Putamen (tissue), 1 donor: ENCODE results near the gene MRPL46.
"Not testable (repeated sequence)": the region's sequence is repeated elsewhere in the genome, so short reads cannot be mapped to it uniquely, and the experiment has no call there.

Source experiments
- DNase-seq: peaks from one replicate; pipeline ENCODE4 v3.0.0-alpha.2; 2016; ENCODE audit warnings: low spot score

MRPL46 gene

GRCh38 chr15:88477904-88478303 lies 10.7 kb upstream of the MRPL46 start:
- DNase-seq, result no peak

DNA sequence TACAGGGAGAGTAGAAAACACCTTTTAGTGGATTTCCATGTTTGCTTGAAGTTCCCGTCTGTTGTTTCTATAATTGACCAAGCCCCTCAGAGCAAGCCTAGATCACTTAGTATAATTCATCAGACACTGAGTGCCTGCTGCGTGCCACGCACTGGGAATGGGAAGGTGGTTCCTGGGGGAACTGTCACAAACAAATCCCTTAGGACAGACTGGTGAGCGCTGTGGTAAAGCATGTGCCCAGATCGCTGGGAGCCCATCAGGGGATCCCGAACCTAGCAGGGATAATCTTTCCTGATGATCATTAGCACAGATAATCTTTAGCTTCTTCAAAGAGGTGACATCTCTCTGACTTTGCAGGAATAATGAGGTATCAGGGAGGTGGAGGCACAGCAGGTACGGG lies 9.9 kb upstream of the MRPL46 start:
- DNase-seq, result no peak

DNA sequence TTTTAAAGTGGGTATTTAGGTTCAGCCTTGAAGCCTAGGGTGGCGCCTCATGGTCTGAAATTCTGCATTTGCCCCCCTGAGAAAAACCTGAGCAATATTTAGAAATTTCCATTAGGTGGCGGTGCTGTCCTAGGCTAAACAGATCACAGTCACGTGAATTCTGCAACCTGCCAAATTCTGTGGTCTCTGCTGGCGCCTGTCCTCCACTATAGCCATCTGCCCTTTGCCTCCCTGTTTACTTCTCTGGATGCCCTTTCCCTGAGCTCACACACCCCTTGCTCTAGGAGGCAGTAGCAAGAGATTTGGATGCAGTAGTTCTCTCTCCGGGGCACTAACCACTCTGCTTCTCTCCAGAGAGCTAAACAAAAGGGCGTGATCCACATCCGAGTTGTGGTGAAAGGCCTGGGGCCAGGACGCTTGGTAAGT lies 9.5 kb upstream of the MRPL46 start:
- DNase-seq, result peak; percentile 59

- DNase-seq, result not testable (repeated sequence)
Measured at GRCh38 chr15:88473661-88474293, 6.6 kb upstream of the MRPL46 start.

DNA sequence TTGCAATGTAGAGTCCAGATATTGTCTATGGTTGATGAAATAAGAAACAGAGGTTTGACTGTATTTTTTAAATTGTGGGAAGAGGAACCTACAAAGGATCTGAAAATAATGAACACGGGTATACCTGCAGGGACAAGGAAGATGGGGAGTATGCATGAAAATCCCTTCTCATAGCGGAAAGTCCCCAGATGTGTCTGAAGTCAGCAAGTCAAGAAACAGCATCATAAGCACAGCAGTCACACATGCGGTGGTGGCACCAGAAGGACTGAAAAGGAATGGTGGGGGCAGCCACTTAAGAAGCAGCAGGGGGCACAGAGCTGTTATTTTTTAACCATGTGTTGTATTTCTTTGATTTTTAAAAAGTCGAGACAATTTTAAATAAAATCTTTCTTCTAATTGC lies 5.0 kb upstream of the MRPL46 start:
- DNase-seq, result no peak

GRCh38 chr15:88470625-88471372 lies 3.6 kb upstream of the MRPL46 start:
- DNase-seq, result no peak

GRCh38 chr15:88469321-88469720 lies 2.1 kb upstream of the MRPL46 start:
- DNase-seq, result no peak

- DNase-seq, result not testable (repeated sequence)
Measured at GRCh38 chr15:88468721-88469120, 1.5 kb upstream of the MRPL46 start.

DNA sequence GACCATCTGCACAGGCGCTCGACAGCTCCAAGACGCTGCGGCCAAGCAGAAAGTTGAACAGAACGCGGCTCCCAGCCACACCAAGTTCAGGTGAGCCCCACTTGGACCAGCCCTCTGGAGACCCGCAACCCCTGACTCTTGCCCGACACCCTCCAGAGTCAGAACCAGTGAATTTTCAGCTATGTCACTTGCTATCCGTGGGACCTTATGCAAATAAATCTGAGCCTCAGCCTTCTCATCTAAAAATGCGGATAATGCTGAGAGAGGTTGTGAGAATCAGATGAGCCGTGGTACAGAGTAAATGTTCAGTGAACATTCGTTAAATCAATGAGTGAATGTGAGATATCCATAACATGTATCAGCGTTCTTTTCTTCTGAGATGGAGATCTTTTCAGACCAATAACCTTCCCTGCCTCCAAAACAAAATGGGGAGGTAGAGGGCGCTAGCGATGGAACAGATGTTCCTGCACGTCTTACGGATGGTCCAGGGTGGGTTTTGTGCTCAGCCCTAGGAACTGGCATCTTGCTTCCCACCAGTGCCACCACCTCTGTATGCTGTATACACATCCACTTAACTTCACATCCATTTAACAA lies 844 bp upstream of the MRPL46 start:
- no peak for DNase-seq

GRCh38 chr15:88465633-88466224 lies 1.5 kb downstream of the MRPL46 start:
- no peak for DNase-seq

- DNase-seq, result no peak
Measured at GRCh38 chr15:88463870-88464532, 3.2 kb downstream of the MRPL46 start.

- DNase-seq, result no peak
Measured at GRCh38 chr15:88456733-88457132, 10.5 kb downstream of the MRPL46 start.

DNA sequence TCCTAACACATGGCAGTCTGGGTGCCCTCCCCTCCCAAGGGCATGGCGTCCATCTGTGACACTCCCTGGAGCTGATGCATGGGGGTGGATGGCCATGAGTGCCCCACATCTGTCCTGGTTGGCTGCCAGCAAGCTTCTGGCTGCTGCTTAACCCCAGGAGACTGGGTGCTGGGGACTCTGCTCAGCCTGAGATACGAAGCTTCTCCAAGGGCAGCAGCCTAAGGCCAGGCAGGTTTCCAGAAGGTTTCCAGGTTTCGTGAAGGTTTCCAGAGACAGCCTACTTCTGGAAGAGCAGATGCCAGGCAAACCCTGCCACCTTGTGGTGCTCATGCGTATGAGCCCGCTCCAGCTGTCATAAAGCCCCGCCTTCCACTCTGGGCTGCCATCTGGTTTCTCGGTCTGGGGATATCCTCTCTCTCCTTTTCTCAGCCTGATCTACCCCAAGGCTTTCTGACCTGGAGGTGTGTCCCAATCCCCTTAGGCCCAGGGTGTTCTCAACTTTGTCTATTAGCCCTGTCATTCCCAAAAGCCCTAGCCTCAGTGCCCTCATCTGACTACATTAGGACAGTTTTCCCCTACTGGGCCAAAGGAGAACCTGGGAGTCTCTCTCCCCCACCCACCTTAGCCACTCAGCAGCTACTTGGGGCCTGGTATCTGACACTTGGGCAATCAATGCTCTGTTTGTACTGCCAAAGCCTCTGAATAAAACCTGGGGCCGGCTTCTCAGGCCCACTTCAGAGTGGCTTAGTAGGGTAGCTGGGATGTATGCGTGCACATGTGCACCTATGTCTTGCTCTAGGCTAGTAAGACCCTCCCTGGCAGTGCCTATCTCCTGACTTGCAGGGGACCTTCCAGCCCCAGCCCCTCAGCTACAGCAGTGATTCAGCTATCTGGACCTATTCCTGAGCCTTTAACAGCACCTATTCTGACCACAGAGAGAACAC lies 12.0 kb downstream of the MRPL46 start:
- DNase-seq, result peak; percentile 67

DNA sequence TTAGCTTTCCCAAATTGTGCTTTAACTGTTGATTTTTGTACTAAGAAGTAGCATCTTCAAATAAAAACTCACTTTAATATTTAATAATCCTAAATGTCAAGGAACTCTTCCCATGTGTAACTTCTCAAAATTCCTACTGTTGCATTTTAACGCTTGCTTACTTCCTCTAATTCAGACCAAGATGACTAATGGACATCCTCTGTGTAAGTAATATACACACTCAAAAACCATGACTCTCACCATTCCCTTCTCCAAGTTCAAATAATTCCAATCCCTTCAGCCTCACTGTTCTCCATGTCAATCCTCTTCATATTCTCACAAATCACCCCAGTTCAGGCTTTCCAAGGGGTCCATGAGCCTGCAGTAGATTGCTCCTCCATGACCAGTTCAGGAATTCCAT lies 13.0 kb downstream of the MRPL46 start:
- no peak for DNase-seq

DNA sequence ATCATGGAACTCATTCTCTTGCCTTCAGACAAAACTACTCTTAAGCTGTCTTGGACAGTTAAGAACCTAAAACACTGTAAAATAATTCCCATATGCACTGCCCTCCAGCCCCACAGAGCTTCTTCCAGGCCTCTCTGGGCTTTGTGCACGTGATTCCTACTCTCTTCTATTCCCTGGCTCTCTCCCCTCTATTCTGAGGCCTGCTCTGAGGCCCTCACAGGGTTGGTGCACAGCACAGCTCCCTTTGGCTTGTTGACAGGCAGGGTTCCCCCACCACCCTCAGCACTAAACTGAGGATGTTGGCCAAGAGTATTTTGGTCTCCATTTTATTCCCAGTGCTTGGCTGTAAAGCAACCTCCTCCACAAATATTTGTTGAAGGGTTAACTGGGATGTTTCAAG lies 13.5 kb downstream of the MRPL46 start:
- DNase-seq, result no peak

DNA sequence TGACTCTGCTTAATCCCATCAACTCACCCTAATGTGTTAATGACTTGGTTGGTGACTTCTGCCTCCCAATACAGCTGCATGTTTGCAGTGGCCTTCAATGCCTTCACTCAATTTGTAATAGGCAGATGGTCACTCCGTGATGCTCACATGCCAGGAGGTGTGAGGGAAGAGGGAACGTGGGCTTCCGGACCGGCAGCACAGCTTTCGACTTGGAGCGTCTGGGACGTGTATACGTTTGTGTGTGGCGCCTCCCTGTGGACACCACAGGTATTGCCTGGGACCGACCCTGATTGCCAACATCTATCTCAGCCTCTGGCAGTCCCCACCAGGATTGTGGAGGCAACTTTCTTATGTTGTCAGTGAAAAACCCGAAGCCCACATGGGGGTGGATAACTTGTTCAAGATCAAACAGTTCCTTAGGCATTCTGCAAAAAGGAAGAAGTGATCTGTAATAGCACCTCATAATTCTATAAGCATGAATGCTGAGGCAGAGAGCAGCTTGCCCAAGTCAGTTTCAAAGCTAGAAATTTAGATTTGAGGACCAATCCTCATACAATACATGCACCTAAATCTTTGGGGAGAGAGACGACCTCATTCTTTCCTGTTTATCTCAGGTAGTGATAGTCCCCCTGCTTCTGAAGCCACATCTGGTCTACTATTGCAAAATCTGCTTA lies 16.9 kb downstream of the MRPL46 start:
- peak; percentile 49 for DNase-seq

DNA sequence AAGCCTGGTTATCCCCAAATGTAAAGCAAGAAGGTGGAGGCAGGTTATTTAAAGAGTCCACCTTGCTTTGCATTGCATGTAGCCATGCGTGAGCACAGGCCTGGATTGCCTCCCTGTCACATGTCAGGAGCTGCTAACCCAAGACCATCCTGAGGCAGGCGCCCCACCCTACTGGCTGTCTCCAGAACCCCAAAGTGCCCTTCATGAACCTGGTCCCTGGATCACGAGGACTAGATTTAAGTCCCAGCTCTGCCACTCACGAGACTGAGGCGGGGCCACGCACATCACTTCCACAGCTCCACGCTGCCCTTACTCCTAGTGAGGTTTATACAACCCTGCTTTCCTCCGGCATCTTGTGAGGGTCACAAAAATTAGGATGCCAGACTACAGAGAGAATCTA lies 17.6 kb downstream of the MRPL46 start:
- no peak for DNase-seq

DNA sequence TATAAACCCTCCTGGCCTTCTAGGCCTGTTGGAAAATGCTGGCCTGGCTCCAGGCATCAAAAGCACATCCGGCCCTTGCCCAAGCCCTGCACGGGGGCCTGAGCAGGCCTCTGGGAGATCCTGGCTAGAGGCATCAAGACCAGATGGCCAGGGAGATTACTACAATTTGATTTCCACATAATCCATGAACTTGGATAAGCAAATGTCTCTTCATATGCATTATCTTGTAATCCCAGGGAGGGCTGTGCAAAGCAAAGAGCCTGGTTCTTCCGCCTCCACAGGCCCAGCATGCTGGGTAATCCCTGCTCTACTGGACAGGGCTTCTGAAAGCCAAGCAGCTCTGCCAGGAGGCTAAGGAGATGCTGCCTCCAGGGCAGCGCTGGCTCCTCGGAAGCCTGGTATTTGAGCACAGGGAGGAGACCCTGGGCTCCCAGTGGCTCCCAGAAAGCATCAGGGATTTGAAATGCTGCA lies 18.2 kb downstream of the MRPL46 start:
- DNase-seq, result no peak

DNA sequence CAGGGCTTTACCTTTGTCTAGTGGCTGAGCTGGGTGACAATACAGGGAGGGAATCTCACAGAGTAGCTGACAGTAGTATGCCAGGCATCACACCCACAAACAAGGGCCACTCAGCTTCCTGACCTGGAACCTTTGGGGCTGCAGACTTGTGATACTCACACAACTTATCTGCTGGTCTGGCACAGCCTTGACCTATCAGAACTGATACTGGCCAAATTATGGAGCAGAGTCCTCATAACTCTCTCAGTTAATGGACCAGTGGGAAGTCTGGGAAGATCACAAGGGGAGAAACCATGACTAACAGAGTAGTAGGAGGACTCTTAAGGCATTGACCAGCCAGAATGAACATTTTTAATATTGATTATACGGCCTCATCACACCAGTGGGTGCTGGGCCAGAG lies 19.4 kb downstream of the MRPL46 start:
- no peak for DNase-seq

GRCh38 chr15:88447206-88447605 lies 20.0 kb downstream of the MRPL46 start:
- DNase-seq, result no peak
